ENCODE data around the gene CSKMT.

GRCh38 chr11:62627713-62628112, 37.4 kb upstream of the CSKMT start:
- TF ChIP-seq EP300 (IDR thresholded peaks at IDR 0.05) (no peak), CTCF (IDR thresholded peaks at IDR 0.05) (no peak), POLR2A (IDR thresholded peaks at IDR 0.05) (no peak), POLR2AphosphoS5 (IDR thresholded peaks at IDR 0.05) (no peak)
